Measurements from ENCODE around the gene PRKCD.

GRCh38 chr3:53216723-53217122 lies 55.7 kb downstream of the PRKCD start:
- no peak for TF ChIP-seq CTCF (conservative IDR thresholded peaks at IDR 0.05; ENCODE audit: low read depth, low read length)
- no peak for TF ChIP-seq EZH2 (IDR thresholded peaks at IDR 0.05; ENCODE audit: borderline replicate concordance, low read depth, low read length, poor library complexity, severe bottlenecking)

Data from A673 (cell line).